ENCODE results near the gene MED9. TPM values are rescaled to one million over a fixed set of nuclear protein-coding genes. Genes with fewer than 3 reads are reported as not detected.

MED9 gene
- total and polyA plus RNA-seq, 2 of the 8 experiments (the other 6 are each of a cell fraction or from before 2014, with no cell fraction given), result 15.8 to 19.7 TPM

DNA sequence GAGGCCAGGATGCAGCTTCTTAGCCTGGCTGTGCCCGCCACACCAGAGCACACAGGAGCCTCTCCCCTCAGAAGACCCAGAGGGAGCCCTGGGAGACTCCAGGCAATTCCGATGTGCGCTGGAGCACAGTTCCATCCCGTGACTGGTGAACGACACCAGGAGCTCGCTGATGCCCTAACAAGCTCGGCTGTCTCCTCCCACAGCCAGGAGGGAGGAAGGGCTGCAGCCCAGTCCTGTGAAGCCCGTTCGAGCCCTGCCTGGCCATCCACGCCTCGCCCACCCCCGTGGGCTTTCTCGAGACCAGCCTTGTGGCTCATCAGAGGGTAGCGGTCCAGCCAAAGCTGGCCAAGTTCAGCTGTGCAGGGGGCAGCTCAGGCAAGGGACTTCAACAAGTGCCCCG lies 41.2 kb downstream of the MED9 start:
- no peak overlapping the region for H3K14ac ChIP-seq (ENCODE audit: insufficient read length)
- no peaks in the 10 kb centered on the region for H3K79me2 ChIP-seq (ENCODE audit: control insufficient read depth in 1 of 2, insufficient read depth in 2 of 2, low read length in 2 of 2)
- no peak overlapping the region for H3K4ac ChIP-seq (replicated peaks; ENCODE audit: insufficient read length, low read depth, low read length)
- H3K56ac ChIP-seq (replicated peaks; ENCODE audit: insufficient read length, low read depth, low read length), result no peak overlapping the region
- POLR2A ChIA-PET (ENCODE audit: partially characterized antibody), result interaction anchor here (1.5 to 1.9 kb wide), 2 partner anchors 12 to 21 kb away, joined by 5 to 6 read pairs; partner anchors contain the start of gene RASD1
- no peak overlapping the region for H2BK12ac ChIP-seq (ENCODE audit: low read depth, low read length)
- H3K27ac ChIP-seq (ENCODE audit: low read depth, low read length), result no peak overlapping the region
- H3K23me2 ChIP-seq (ENCODE audit: low read depth, low read length), result peaks cover 2% of the 10 kb centered on the region; the same call in 1 of the 2 replicates
- H2AK5ac ChIP-seq (ENCODE audit: low read depth, low read length), result no peak overlapping the region
- DNase-seq (ENCODE audit: low read depth in 1 of 2, low spot score in 2 of 2) (no peak), FAIRE-seq (no peak)
- no peaks in the 10 kb centered on the region for H3K36me3 ChIP-seq (ENCODE audit: control insufficient read depth in 2 of 4, insufficient read depth in 4 of 4, low read length in 3 of 4)
- H3K4me2 ChIP-seq (ENCODE audit: insufficient read depth in 1 of 2, low read depth in 2 of 2, low read length in 2 of 2), result no peak overlapping the region
- H3K23ac ChIP-seq (ENCODE audit: insufficient read length), result no peak overlapping the region
- H2BK15ac ChIP-seq (ENCODE audit: low read length), result no peak overlapping the region
- no peak overlapping the region for H3K18ac ChIP-seq (ENCODE audit: extremely low read depth, low read length)
- H3K4me3 ChIP-seq (ENCODE audit: extremely low read depth in 1 of 4, insufficient read depth in 2 of 4, low read depth in 3 of 4, low read length in 4 of 4), result no peak overlapping the region
- H3K27me3 ChIP-seq (replicated peaks in 1 of 4; ENCODE audit: control insufficient read depth in 3 of 4, extremely low read depth in 1 of 4, insufficient read depth in 3 of 4, low read length in 3 of 4), result no peaks in the 10 kb centered on the region
- H4K20me1 ChIP-seq (replicated peaks in 1 of 2; ENCODE audit: control insufficient read depth in 1 of 2, insufficient read depth in 2 of 2, low read length in 2 of 2), result no peaks in the 10 kb centered on the region
- peak overlapping the region; percentile 18 for H4K91ac ChIP-seq (replicated peaks; ENCODE audit: insufficient read length, low read length)
- H4K5ac ChIP-seq (ENCODE audit: insufficient read length, low read depth, low read length), result no peak overlapping the region
- WGBS, 2 experiments (ENCODE audit: extremely low coverage in 1 of 2, insufficient coverage in 1 of 2, insufficient read length in 1 of 2, insufficient replicate concordance in 2 of 2, low coverage in 1 of 2, low lambda C conversion rate in 2 of 2, missing lambda C conversion rate in 1 of 2), result 98% methylated on average over 13 of the region's 15 CpGs; no CpG with 5 or more reads in 1 of the 2 experiments
- no peaks in the 10 kb centered on the region for H3K9me3 ChIP-seq (ENCODE audit: insufficient read depth in 2 of 2, low read depth in 1 of 2, low read length in 1 of 2)
- CTCF ChIA-PET (ENCODE audit: partially characterized antibody), result interaction anchor here (0.8 to 5.7 kb wide), 6 partner anchors 8 to 163 kb away, joined by 3 to 32 read pairs (median 7); partner anchors contain the start of gene RASD1
- H2BK20ac ChIP-seq (ENCODE audit: low read length), result no peak overlapping the region
- no peak overlapping the region for H2AFZ ChIP-seq (ENCODE audit: low read length)
- no peak overlapping the region for H3K9ac ChIP-seq (replicated peaks in 1 of 4; ENCODE audit: extremely low read depth in 1 of 4, low read depth in 3 of 4, low read length in 3 of 4)
- no peak overlapping the region for H2BK5ac ChIP-seq (ENCODE audit: low read depth, low read length)
- 0 out of 2 replicates have a peak overlapping the region, but pooled peaks have one; percentile 37 for H4K8ac ChIP-seq (ENCODE audit: extremely low read depth, insufficient read depth, low read length)
- no peaks in the 10 kb centered on the region for H3K79me1 ChIP-seq (ENCODE audit: low read depth, low read length)
- peaks cover 4 to 26% (median 19%) of the 10 kb centered on the region in 4 experiments for H3K4me1 ChIP-seq (replicated peaks in 1 of 4; ENCODE audit: control insufficient read depth in 3 of 4, insufficient read depth in 4 of 4, low read length in 3 of 4)
- no peak overlapping the region for H2BK120ac ChIP-seq (replicated peaks; ENCODE audit: low read depth, low read length)
- TF ChIP-seq ASH2L (IDR thresholded peaks at IDR 0.05; ENCODE audit: low read length) (no peak), BCL11A (IDR thresholded peaks at IDR 0.05; ENCODE audit: low read depth in 2 of 2, low read length in 2 of 2) (no peak), SUZ12 (IDR thresholded peaks at IDR 0.05; ENCODE audit: low read length) (no peak), CBX8 (IDR thresholded peaks at IDR 0.05; ENCODE audit: borderline replicate concordance, low read depth, low read length) (no peak), SRF (IDR thresholded peaks at IDR 0.05; ENCODE audit: low read depth, low read length) (no peak), SP1 (IDR thresholded peaks at IDR 0.05; ENCODE audit: low read depth, low read length) (no peak), RBBP5 (IDR thresholded peaks at IDR 0.05; ENCODE audit: borderline replicate concordance, low read depth, low read length) (no peak), FOSL1 (IDR thresholded peaks at IDR 0.05; ENCODE audit: insufficient read depth, low read depth, low read length) (no peak), SP4 (IDR thresholded peaks at IDR 0.05; ENCODE audit: low read length) (no peak), RNF2 (IDR thresholded peaks at IDR 0.05; ENCODE audit: borderline replicate concordance, low read depth, low read length, missing control alignments, poor library complexity, severe bottlenecking) (no peak), CBX5 (IDR thresholded peaks at IDR 0.05; ENCODE audit: low read depth, low read length) (no peak), JUND (IDR thresholded peaks at IDR 0.05; ENCODE audit: low read length) (no peak), SIRT6 (IDR thresholded peaks at IDR 0.05; ENCODE audit: low read length) (no peak)
- TF ChIP-seq, protein P1, sequence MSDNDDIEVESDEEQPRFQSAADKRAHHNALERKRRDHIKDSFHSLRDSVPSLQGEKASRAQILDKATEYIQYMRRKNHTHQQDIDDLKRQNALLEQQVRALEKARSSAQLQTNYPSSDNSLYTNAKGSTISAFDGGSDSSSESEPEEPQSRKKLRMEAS (IDR thresholded peaks at IDR 0.05), result no peak
